Adipose tissue (tissue), 3 donors: Measurements from ENCODE around the gene CEP170B. TPM values are rescaled to one million over a fixed set of nuclear protein-coding genes. Genes with fewer than 3 reads are reported as not detected.
"Not testable (repeated sequence)": the region's sequence is repeated elsewhere in the genome, so short reads cannot be mapped to it uniquely, and the experiment has no call there.

Experiments used
- H3K27ac ChIP-seq: one replicate; pipeline ENCODE4 v1.5.1; 2013; ENCODE audit warnings: low read depth, low read length
- WGBS, 3 donors: extraction: QIAGEN DNeasy Blood & Tissue Kit; methylation state at CpG; one replicate each; pipeline ENCODE4 v1.1.7; 2013; 5-methylcytosine and 5-hydroxymethylcytosine counted together
- polyA plus RNA-seq, 3 donors: library from polyadenylated mRNA; stranded (reverse); fragments of 200-250 nt; gene quantifications; one replicate each; pipeline ENCODE4 v1.2.3, GENCODE V29; 2013
- donor health status: healthy with polysubstance abuse.
- donor health status: Bipolar disorder and iron deficiency.
- donor health status: healthy.

The CEP170B gene
- polyA plus RNA-seq, 3 donors, result 10.2 to 17.1 (median 11.8) TPM

- 11 to 26% (median 13%) methylated on average over 22 to 40 of the region's 42 CpGs for WGBS, 3 donors
- no peak overlapping the region for H3K27ac ChIP-seq
Observed at GRCh38 chr14:104933746-104934733, 69.0 kb downstream of the CEP170B start.

GRCh38 chr14:104935026-104935650, 70.1 kb downstream of the CEP170B start:
- WGBS, 3 donors, result 38 to 86% (median 80%) methylated on average over 3 of the region's 3 CpGs
- H3K27ac ChIP-seq, result no peak overlapping the region

GRCh38 chr14:104935955-104936354, 70.9 kb downstream of the CEP170B start:
- no peak overlapping the region for H3K27ac ChIP-seq
- 39 to 83% (median 76%) methylated on average over 2 of the region's 2 CpGs for WGBS, 3 donors

GRCh38 chr14:104936361-104937155, 71.5 kb downstream of the CEP170B start:
- WGBS, 3 donors, result 62 to 74% (median 62%) methylated on average over 10 of the region's 10 CpGs

GRCh38 chr14:104937161-104937560, 72.1 kb downstream of the CEP170B start:
- 77 to 91% (median 86%) methylated on average over 4 of the region's 4 CpGs for WGBS, 3 donors
- no peak overlapping the region for H3K27ac ChIP-seq

More at GRCh38 chr14:104936361-104937155, 71.5 kb downstream of the CEP170B start:
- no peak overlapping the region for H3K27ac ChIP-seq

GRCh38 chr14:104937694-104938365, 72.8 kb downstream of the CEP170B start:
- H3K27ac ChIP-seq, result no peak overlapping the region
- 79 to 85% (median 79%) methylated on average over 11 of the region's 11 CpGs for WGBS, 3 donors

- 75 to 86% (median 79%) methylated on average over 2 of the region's 2 CpGs for WGBS, 3 donors
Observed at GRCh38 chr14:104938436-104938835, 73.4 kb downstream of the CEP170B start.

GRCh38 chr14:104938960-104939359, 73.9 kb downstream of the CEP170B start:
- 78 to 90% (median 85%) methylated on average over 1 of the region's 1 CpG for WGBS, 3 donors

More at GRCh38 chr14:104938436-104938835, 73.4 kb downstream of the CEP170B start:
- H3K27ac ChIP-seq, result no peak overlapping the region

GRCh38 chr14:104939666-104940410, 74.8 kb downstream of the CEP170B start:
- H3K27ac ChIP-seq, result no peak overlapping the region
- WGBS, 3 donors, result 61 to 72% (median 64%) methylated on average over 11 of the region's 11 CpGs

More at GRCh38 chr14:104938960-104939359, 73.9 kb downstream of the CEP170B start:
- no peak overlapping the region for H3K27ac ChIP-seq

- 73 to 81% (median 80%) methylated on average over 3 of the region's 3 CpGs for WGBS, 3 donors
Observed at GRCh38 chr14:104940526-104941150, 75.6 kb downstream of the CEP170B start.

GRCh38 chr14:104941508-104942365, 76.7 kb downstream of the CEP170B start:
- no peak overlapping the region for H3K27ac ChIP-seq
- WGBS, 3 donors, result 90 to 95% (median 94%) methylated on average over 26 of the region's 26 CpGs

More at GRCh38 chr14:104940526-104941150, 75.6 kb downstream of the CEP170B start:
- H3K27ac ChIP-seq, result no peak overlapping the region

GRCh38 chr14:104942586-104942985, 77.5 kb downstream of the CEP170B start:
- WGBS, 3 donors, result 93 to 96% (median 95%) methylated on average over 16 of the region's 16 CpGs
- H3K27ac ChIP-seq, result no peak overlapping the region

- WGBS, 3 donors, result 91 to 93% (median 93%) methylated on average over 25 to 29 of the region's 29 CpGs
- H3K27ac ChIP-seq, result not testable (repeated sequence)
Observed at GRCh38 chr14:104943216-104944015, 78.3 kb downstream of the CEP170B start.

- H3K27ac ChIP-seq, result not testable (repeated sequence)
- 77 to 87% (median 87%) methylated on average over 6 of the region's 6 CpGs for WGBS, 3 donors
Observed at GRCh38 chr14:104944016-104944308, 78.9 kb downstream of the CEP170B start.

GRCh38 chr14:104944436-104945205, 79.6 kb downstream of the CEP170B start:
- not testable (repeated sequence) for H3K27ac ChIP-seq
- 92 to 94% (median 94%) methylated on average over 27 to 29 of the region's 29 CpGs for WGBS, 3 donors
